ENCODE measurements around the gene KLHL17. TPM values are rescaled to one million over a fixed set of nuclear protein-coding genes. Genes with fewer than 3 reads are reported as not detected.

Gene KLHL17
- total RNA-seq, 1 donor from 2014 or later: 36.8 TPM

DNA sequence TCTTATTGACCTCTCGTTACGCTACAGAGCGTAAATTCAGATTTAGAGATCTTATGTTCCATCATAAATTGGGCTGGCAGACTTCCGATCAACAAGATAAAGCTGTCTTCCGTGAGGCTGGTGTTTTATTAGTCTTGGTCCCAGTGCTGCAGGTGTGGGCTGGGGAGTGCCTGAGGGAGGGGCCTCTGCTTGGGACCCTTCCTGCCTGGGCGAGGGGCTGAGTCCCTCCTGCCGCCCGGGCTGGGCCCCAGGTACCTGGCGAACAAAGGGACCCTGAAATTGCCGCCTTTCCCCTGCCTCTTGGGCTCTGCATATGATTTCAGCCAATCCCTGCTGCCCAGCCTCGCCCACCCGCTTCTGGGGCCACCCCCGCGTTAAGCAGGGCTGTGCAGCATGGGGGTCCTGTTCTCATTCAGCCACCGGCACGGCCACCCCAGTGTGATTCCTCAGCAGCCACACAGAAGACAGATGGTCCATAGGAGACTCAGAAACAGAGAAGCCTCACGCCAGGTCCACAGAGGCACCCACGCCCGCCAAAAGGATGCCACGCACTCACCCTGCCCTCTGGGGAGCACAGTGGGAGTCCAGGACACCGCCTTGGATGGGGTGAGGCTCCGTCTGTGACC is 42.8 kb upstream of the KLHL17 start:
- Mint-ChIP-seq H3K9me3 (no peaks in the 10 kb centered on the region), H3K36me3 (ENCODE audit: low read depth) (no peaks in the 10 kb centered on the region), H3K27me3 (ENCODE audit: low read depth) (peaks cover 36% of the 10 kb centered on the region), H3K27ac (no peak overlapping the region), H3K4me3 (ENCODE audit: low read depth) (no peak overlapping the region), H3K4me1 (ENCODE audit: low read depth) (peaks cover 2% of the 10 kb centered on the region)
- no peak for DNase-seq (ENCODE audit: low spot score)
- intact Hi-C loops (cut with micrococcal nuclease): no loop called here

DNA sequence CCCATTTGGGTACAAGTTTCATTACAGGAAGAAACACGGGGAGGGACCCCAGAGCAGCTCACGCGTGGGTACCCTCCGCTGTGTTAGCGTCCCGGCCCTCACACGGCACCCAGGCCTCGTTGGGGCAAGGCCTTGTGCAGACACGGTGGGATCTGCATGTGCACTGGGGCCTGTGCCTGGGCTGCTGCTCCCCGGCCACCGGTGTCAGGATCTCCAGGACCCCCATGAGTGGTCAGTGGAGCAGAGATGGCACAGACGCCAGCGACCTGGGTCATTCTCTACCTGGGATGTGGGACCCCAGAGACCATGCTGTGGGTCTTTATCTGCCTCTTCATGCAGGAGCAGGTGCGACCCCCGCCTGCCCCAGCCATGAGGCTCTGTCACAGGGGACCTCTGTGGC is 42.0 kb upstream of the KLHL17 start:
- Mint-ChIP-seq H3K4me3 (ENCODE audit: low read depth) (no peak overlapping the region), H3K4me1 (ENCODE audit: low read depth) (peaks cover 3% of the 10 kb centered on the region), H3K27me3 (ENCODE audit: low read depth) (peaks cover 40% of the 10 kb centered on the region)

DNA sequence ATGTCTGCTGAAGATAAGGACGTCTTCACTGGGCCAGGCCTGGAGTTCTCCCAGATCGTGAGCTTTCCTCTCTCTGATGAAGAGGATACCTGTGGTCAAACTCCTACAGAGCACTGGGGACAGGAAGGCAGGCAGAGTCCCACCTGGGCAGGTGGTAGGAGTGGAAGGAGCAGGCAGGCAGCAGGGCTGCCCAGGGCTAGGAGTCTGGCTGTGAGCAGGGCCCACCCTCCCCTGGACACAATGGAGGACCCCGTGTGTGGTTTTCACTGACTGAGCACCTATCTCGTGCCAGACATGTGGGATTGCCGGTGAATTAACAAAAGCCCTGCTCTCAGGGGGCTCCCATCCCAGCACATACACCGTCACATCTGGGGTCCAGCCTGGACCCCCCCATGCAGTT is 41.5 kb upstream of the KLHL17 start:
- intact Hi-C loops (cut with micrococcal nuclease): no loop called here
- H3K36me3 Mint-ChIP-seq (ENCODE audit: low read depth): no peaks in the 10 kb centered on the region
- no peak overlapping the region for H3K27ac Mint-ChIP-seq
- DNase-seq (ENCODE audit: low spot score): no peak
- H3K9me3 Mint-ChIP-seq: no peaks in the 10 kb centered on the region
- H3K4me3 Mint-ChIP-seq (ENCODE audit: low read depth): no peak overlapping the region
- H3K4me1 Mint-ChIP-seq (ENCODE audit: low read depth): peaks cover 4% of the 10 kb centered on the region
- H3K27me3 Mint-ChIP-seq (ENCODE audit: low read depth): peaks cover 38% of the 10 kb centered on the region

More for the DNA sequence above, 42.0 kb upstream of the KLHL17 start:
- no peaks in the 10 kb centered on the region for H3K36me3 Mint-ChIP-seq (ENCODE audit: low read depth)
- H3K9me3 Mint-ChIP-seq: no peaks in the 10 kb centered on the region
- H3K27ac Mint-ChIP-seq: no peak overlapping the region
- intact Hi-C loops (cut with micrococcal nuclease): no loop called here
- no peak for DNase-seq (ENCODE audit: low spot score)

DNA sequence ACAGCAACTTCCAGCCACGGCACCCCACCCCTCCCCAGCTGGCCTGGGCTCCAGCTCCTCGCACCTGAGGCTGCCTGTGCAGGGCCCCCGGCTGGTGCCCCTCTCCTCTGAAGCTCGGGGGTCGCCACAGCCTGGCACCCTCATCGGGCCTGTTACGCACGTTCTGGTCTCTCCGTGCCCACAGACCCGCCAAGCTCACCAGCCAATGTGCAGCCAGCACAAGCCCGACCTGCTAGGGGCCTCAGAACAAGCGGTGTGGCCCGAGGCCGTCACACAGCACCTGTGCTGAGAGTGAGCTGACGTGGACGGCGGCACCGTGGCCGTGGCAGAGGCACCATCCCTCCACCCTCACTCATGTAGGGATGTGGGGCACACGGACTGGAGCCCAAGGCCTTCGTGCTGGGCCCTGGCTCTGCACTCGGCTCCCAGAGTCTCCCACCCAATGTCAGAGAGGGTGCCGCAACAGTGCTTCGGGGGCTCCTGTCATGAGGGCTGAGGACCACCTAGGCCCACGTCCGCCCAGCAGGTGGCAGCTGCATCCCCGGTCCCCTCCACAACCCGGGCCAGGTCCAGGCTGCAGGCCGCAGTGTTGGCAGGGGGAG is 41.0 kb upstream of the KLHL17 start:
- no peaks in the 10 kb centered on the region for H3K9me3 Mint-ChIP-seq
- peaks cover 36% of the 10 kb centered on the region for H3K27me3 Mint-ChIP-seq (ENCODE audit: low read depth)
- H3K4me3 Mint-ChIP-seq (ENCODE audit: low read depth): no peak overlapping the region
- DNase-seq (ENCODE audit: low spot score): no peak
- H3K36me3 Mint-ChIP-seq (ENCODE audit: low read depth): no peaks in the 10 kb centered on the region
- H3K4me1 Mint-ChIP-seq (ENCODE audit: low read depth): peaks cover 4% of the 10 kb centered on the region
- H3K27ac Mint-ChIP-seq: no peak overlapping the region
- intact Hi-C loops (cut with micrococcal nuclease): no loop called here

DNA sequence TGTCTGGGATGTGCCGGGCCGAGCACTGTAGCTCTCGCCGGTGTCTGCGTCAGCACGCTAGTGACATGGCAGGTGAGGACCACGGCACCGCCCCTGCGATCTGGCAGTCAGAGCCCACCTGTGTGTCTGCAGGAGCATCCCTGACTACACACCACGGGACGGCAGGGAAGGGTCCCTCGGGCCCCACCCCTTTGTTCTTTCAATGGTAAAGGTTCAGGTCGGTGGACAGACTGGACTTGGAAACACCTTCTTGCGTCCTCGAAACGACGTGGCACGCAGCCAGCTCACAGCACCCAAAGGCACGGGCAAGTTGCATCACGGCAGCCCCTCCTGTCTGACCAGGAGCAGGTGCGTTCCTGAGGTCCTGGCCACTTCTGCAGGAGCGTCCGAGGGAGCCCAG is 40.4 kb upstream of the KLHL17 start:
- DNase-seq (ENCODE audit: low spot score): no peak
- Mint-ChIP-seq H3K36me3 (ENCODE audit: low read depth) (no peaks in the 10 kb centered on the region), H3K27me3 (ENCODE audit: low read depth) (peaks cover 36% of the 10 kb centered on the region), H3K4me3 (ENCODE audit: low read depth) (no peak overlapping the region), H3K9me3 (no peaks in the 10 kb centered on the region), H3K27ac (no peak overlapping the region), H3K4me1 (ENCODE audit: low read depth) (peaks cover 4% of the 10 kb centered on the region)
- intact Hi-C loops (cut with micrococcal nuclease): no loop called here

DNA sequence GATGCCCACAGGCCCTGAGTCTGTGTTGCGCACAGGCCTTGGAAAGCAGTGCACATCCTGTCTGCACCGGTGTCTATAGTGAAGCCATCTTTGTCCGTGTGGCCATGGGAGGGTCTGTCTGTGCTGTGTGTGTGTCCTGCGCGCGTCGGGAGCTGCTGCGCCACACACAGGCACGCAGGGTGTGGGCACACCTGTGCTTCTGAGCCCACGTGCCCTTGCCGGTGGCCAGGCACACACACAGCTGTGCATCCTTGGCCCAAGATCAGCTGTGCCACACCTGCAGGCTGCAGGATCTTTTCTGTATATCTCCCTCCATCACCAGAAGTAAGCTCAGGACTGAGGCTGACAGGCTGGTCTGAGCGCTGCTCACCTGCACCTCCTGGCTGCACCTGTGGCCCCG is 39.9 kb upstream of the KLHL17 start:
- DNase-seq (ENCODE audit: low spot score): no peak
- Mint-ChIP-seq H3K4me1 (ENCODE audit: low read depth) (peaks cover 4% of the 10 kb centered on the region), H3K27ac (no peak overlapping the region), H3K36me3 (ENCODE audit: low read depth) (no peaks in the 10 kb centered on the region), H3K27me3 (ENCODE audit: low read depth) (peaks cover 33% of the 10 kb centered on the region), H3K9me3 (no peaks in the 10 kb centered on the region), H3K4me3 (ENCODE audit: low read depth) (no peak overlapping the region)
- intact Hi-C loops (cut with micrococcal nuclease): no loop called here

DNA sequence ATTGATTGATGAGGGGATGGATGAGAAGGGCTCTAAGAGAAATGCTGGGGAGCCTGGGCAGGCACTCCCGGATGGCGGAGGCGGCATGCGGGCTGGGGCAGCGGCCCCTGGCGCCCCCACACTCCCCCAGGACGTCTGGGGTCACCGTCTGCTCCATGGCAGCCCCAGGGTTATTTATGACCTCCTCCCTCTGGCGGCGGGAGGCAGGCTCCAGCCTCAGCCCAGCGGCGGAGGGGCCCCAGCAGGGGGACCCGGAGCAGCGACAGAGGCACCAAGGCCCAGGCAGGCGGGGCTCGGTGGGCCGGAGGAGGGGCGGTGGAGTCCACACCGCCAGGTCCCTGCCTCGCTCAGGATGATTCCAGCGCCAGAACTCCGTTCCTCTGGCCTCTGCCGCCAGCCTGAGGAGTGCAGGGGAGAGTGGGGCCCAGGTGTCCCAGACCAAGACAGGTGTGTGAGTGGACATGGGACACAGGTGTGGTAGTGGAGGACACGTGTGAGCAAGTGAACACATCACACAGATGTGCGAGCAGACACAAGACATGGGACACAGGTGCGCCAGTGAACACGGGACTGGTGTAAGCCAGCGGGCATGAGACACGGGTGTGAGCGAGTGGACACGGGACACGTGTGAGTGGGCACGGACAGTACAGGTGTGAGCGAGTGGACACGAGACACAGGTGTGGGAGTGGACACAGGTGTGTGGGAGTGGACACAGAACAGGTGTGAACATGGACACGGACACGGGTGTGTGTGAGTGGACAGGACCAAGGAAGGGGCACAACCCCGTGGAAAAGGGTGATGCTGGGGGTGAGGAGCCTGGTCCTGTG is 39.2 kb upstream of the KLHL17 start:
- Mint-ChIP-seq H3K4me3 (ENCODE audit: low read depth) (no peak overlapping the region), H3K9me3 (no peaks in the 10 kb centered on the region), H3K4me1 (ENCODE audit: low read depth) (peaks cover 4% of the 10 kb centered on the region), H3K27me3 (ENCODE audit: low read depth) (peaks cover 37% of the 10 kb centered on the region), H3K36me3 (ENCODE audit: low read depth) (no peaks in the 10 kb centered on the region), H3K27ac (no peak overlapping the region)
- no peak for DNase-seq (ENCODE audit: low spot score)
- intact Hi-C loops (cut with micrococcal nuclease): no loop called here

DNA sequence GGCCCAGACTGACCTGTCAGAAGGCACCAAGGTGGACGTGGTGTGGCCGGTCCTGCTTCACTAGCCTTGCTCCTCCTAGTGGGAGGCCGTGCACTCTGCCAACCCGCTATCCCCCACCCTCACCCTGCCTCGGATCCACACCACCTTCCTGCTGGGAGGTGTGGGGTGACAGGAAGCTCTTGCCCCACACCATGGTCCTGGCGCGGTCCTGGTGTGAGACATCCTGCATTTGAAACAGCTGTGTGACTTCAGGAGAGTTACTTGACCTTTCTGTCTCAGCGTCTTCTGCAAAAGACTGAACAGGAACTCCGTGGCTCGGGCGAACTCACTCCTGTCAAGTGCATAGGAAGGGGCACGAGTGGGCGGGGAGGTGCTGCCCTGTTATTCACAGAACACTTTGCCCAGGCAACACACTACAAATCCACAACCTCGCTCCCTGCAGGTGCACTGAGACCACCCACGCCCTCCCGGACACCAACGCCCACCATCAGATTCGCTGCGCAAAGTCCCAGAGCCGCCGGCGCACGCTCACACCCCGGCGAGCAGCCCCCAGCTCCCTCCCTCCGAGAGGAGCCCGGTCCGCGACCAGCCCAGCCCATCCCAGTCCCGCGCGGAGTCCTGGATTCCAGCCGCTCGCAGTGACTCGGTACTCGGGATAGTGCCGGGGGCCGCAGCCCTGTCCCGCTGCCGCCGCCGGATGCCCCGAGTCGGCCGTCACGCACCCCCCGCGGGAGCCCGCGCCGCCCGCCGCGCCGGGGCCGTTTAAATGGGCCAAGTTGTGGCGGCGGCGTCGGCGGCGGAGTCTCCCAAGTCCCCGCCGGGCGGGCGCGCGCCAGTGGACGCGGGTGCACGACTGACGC is 37.0 kb upstream of the KLHL17 start, which contains the start of gene SAMD11:
Gene SAMD11 (plus strand): TSS at position 793 of the 860 bp plus-strand sequence. CDS start 509 bp downstream, outside the sequence.
- H3K4me3 Mint-ChIP-seq (ENCODE audit: low read depth): peak within 1 kb of the TSS; percentile 47
- peaks cover 4% of the 10 kb centered on the region for H3K4me1 Mint-ChIP-seq (ENCODE audit: low read depth)
- intact Hi-C loops (cut with micrococcal nuclease): loop anchor here (2.0 kb wide), 1 partner anchor 53 kb away; no protein-coding TSS in a partner anchor
- H3K27ac Mint-ChIP-seq: no peak within 1 kb of the TSS
- no peaks in the 10 kb centered on the region for H3K36me3 Mint-ChIP-seq (ENCODE audit: low read depth)
- peak; percentile 32 for DNase-seq (ENCODE audit: low spot score)
- no peaks in the 10 kb centered on the region for H3K9me3 Mint-ChIP-seq
- peaks cover 48% of the 10 kb centered on the region for H3K27me3 Mint-ChIP-seq (ENCODE audit: low read depth)

DNA sequence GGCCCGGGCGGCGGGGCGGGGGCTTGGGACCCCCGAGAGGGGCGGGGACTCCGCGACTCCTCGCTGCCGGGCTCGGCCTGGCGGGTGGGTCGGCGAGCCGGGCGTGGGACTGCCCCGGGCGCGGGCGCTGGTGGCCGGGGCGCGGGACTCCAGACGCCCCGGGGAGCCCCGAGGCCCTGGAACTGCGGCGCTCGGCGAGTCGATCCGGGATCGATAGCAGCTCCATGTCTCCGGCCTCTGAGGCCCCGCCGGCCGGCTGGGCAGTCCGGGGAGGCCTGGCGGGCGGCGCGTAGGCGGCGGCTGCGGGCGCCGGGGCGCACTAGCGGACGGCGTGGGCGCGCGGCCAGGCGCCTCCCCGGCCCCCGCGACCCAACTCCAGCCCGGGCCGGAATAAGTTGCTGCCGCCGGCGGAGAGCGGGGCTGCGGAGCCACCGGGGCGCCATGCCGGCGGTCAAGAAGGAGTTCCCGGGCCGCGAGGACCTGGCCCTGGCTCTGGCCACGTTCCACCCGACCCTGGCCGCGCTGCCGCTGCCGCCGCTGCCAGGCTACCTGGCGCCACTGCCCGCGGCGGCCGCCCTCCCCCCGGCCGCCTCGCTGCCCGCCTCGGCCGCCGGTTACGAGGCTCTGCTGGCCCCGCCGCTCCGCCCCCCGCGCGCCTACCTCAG is 36.3 kb upstream of the KLHL17 start:
- no peak overlapping the region for H3K27ac Mint-ChIP-seq
- DNase-seq (ENCODE audit: low spot score): no peak
- peaks cover 4% of the 10 kb centered on the region for H3K4me1 Mint-ChIP-seq (ENCODE audit: low read depth)
- H3K4me3 Mint-ChIP-seq (ENCODE audit: low read depth): no peak overlapping the region
- H3K36me3 Mint-ChIP-seq (ENCODE audit: low read depth): no peaks in the 10 kb centered on the region
- peaks cover 50% of the 10 kb centered on the region for H3K27me3 Mint-ChIP-seq (ENCODE audit: low read depth)
- H3K9me3 Mint-ChIP-seq: no peaks in the 10 kb centered on the region
- intact Hi-C loops (cut with micrococcal nuclease): loop anchor here (2.0 kb wide), 1 partner anchor 53 kb away; no protein-coding TSS in a partner anchor

DNA sequence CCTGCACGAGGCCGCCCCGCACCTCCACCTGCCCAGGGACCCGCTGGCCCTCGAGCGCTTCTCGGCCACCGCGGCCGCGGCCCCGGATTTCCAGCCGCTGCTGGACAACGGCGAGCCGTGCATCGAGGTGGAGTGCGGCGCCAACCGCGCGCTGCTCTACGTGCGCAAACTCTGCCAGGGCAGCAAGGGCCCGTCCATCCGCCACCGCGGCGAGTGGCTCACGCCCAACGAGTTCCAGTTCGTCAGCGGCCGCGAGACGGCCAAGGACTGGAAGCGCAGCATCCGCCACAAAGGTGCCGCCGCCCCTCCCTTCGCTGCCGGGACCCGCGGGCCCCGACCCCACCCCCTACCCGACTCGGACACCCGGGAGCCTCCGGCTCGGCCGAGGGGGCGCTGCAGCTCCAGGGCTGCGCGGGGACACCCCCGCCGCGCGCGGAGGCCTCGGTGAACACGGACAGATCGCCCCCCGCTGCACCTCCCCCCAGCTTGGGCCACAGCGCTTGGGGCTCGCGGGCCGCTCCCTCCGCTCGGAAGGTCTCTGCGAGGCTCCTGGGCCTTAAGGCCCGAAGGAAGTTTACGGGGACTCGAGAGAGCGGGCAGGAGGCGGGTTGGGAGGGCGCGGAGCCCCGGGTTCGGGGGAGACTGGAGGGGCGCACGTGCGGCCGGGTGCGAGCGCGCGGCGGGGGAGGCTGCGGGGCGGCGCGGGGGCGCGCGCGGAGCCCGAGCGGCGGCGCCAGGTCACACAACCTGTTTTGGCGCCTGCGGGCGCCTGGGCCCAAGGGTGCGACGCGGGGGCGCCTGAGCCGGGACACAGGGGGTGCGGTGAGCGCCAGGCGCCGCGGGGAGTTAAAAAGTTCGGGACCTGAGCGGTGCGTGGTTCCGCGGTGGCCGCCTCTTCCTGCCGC is 35.5 kb upstream of the KLHL17 start:
- no peak overlapping the region for H3K4me3 Mint-ChIP-seq (ENCODE audit: low read depth)
- H3K9me3 Mint-ChIP-seq: no peaks in the 10 kb centered on the region
- peaks cover 4% of the 10 kb centered on the region for H3K4me1 Mint-ChIP-seq (ENCODE audit: low read depth)
- no peaks in the 10 kb centered on the region for H3K36me3 Mint-ChIP-seq (ENCODE audit: low read depth)
- H3K27me3 Mint-ChIP-seq (ENCODE audit: low read depth): peaks cover 54% of the 10 kb centered on the region
- no peak for DNase-seq (ENCODE audit: low spot score)
- no peak overlapping the region for H3K27ac Mint-ChIP-seq
- intact Hi-C loops (cut with micrococcal nuclease): no loop called here

DNA sequence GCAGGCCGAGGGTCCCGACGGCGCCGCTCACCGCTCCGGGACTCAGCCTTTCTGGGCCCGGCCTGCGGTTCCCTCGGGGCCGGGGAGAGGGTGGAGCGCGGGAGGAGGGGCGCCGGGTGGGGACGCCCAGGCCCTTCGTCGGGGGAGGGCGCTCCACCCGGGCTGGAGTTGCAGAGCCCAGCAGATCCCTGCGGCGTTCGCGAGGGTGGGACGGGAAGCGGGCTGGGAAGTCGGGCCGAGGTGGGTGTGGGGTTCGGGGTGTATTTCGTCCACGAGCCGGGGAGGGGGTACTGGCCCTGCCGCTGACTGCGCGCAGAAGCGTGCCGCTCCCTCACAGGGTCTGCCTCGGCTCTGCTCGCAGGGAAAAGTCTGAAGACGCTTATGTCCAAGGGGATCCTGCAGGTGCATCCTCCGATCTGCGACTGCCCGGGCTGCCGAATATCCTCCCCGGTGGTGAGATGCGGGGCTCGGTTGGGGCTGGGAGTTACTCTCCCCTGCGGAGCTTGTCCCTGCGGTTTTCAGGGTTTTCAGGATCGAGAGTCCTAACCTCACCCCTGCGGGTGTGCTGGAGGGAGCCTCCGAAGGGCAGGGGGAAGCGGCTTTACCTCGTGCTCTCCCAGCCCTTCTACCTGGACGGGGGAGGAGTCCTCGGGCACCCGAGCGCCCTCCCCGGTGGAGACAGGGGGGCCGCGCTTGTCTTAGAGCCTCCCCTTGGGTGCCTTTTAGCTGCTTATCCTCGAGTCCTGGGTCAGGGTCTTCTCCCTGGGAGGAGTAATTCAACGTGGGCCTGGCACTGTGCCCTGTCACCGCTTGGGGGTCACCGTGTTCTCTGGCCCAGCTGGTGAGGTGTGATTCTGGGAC is 34.6 kb upstream of the KLHL17 start:
- no peak overlapping the region for H3K27ac Mint-ChIP-seq
- H3K4me3 Mint-ChIP-seq (ENCODE audit: low read depth): no peak overlapping the region
- intact Hi-C loops (cut with micrococcal nuclease): no loop called here
- no peaks in the 10 kb centered on the region for H3K9me3 Mint-ChIP-seq
- H3K4me1 Mint-ChIP-seq (ENCODE audit: low read depth): peaks cover 4% of the 10 kb centered on the region
- H3K27me3 Mint-ChIP-seq (ENCODE audit: low read depth): peaks cover 48% of the 10 kb centered on the region
- no peaks in the 10 kb centered on the region for H3K36me3 Mint-ChIP-seq (ENCODE audit: low read depth)
- no peak for DNase-seq (ENCODE audit: low spot score)

All from activated T-helper 2 cell treated with anti-CD3 and anti-CD28 coated beads, Interferon-gamma antibody, Interleukin-2, Interleukin-4, amounts not matched to agents 10 μg/mL and 5 μg/mL and 100 μg/mL, durations not matched to agents 14 hours and 24 hours and 36 hours (primary cell).